ENCODE data around the gene ZNF319. TPM values are rescaled to one million over a fixed set of nuclear protein-coding genes. Genes with fewer than 3 reads are reported as not detected.

The ZNF319 gene
- total RNA-seq, 1 experiment from 2014 or later, result 5.1 TPM

DNA sequence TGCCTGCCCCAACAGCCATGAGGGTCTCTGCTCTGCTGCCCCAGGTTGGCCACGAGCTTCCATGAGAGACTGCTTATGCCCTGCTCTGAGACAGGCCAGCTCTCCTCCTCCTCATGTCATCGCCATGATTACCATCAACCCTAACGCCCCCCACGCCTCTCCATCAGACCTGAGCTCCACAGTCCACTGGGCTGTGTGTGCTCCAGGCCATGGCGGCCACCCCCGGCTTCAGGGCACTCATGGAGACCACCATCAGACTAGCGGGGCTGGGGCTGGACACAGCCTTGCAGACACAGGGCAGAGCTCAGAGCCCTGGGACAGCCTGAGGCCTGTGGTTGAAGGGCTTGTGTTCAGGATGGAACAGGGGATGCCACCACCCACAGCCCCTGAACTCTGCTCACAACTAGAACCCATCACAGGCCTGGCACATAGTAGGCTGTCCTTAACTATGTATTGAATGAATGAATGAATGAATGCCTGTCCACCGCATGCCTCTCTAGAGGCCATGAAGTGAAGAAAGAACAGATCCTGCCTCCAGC is 44.1 kb downstream of the ZNF319 start:
- DNase-seq (ENCODE audit: low spot score), result no peak

DNA sequence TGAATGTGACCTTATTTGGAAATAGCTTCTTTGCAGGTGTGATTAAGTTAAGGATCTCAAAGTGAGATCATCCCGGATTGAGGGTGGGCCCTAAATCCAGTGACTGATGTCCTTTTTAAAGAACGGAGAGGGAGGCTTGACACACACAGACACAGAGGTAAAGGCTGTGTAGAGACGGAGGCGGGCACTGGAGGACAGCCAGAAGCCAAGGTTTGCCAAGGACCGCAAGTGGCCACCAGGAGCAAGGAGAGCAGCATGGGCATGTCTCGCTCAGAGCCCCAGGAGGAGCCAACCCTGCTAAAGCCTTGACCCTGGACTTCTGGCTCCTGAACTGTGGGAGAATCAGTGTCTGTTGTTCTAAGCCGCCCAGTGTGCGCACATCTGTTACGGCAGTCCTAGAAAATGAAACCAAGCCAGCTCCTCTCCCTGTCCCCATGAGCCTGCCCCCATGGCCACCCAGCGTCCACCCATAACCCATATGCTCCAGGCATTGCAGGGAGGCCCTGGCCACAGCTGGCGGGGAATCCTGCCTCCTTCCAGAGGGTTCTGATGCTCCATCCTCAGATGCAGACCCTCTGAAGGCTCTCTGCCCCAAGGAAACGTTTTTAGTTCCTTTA is 44.8 kb downstream of the ZNF319 start:
- DNase-seq (ENCODE audit: low spot score), result no peak

DNA sequence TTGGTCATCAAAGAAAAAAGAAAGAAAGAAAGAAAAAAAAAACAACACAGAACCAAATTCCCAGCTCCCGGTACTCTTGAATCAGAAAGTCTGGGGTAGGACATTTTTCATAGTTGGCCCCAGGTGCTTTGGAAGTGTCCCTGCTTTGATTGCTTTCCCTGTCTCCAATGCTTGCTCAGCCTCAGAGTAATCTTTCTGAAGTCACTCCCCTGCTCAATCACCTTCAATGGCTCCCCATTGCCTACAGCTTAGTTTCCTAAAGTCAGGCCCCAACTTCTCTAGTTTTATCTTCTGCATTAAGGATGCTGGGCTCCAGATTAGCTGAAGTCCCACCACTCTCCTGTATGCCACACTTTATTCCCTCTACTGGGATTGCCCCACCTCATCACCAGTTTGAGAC is 46.6 kb downstream of the ZNF319 start:
- no peak for DNase-seq (ENCODE audit: low spot score)

DNA sequence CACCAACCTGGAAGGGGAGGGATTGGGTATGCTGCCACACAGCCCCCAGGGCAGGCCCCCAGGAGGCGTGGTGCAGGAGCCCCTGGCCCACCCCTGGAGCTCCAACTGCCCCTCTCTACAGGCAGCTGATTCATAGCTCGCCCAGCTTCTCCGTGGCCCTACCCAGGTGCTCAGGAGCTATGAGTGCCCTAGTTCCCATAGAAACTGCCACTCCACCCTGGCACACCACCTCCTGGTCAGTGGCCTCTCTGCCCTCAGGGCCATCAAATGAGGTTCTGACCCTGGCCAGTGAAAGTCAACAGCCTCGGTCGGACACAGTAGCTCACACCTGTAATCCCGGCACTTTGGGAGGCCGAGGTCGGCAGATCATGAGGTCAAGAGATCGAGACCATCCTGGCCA is 47.6 kb downstream of the ZNF319 start:
- no peak for DNase-seq (ENCODE audit: low spot score)

DNA sequence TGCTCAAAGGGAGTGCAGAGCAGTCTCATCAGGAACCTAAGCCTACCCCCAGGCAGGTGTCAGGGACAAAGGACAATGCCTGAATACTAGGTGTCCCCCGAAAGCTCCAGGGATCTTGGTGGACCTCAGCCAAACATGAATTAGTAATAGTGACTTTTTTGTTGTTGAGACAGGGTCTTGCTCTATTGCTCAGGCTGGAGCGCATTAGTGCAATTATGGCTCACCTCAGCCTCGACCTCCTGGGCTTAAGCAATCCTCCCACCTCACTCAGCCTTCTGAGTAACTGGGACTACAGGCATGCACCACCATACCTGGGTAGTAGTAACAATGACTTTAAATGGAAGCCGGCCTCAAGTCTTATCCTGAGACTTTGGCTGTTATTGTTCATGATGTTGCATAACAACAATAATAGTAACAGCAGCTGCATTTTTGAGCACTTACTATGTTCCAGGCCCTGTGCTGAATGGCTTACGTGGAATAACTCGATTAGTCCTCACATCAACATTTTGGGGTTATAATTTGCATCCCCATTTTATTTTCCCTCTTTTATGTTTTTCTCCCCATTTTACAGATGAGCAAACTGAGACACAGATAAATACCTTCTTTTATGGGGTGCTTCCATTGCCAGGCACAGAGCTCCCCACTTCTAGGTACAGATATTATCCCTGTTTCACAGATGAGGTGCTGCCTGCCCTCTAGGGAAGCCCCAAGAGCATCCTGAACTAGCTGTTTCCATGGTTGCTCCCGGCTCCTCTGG is 49.1 kb downstream of the ZNF319 start:
- DNase-seq (ENCODE audit: low spot score), result no peak

DNA sequence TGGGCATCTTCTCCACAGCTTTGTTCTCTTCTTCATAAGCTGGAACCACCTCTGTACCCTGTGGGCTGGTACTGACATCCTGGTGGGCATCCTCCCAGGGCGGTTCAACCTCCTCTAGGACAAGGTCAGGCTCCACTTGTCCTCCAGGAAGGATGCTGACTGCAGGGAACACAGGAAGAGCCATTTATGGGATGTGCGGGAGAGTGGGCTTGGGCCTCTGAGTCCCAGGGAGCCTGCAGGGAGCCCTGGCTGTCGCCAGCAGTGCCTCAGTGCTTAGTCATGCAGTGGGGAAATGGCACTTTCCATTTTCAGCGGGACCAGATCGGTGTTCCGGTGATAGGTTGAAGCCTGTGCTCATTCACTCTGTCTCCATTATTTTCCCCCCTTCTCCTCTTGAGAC is 50.1 kb downstream of the ZNF319 start:
- DNase-seq (ENCODE audit: low spot score), result peak; percentile 46

DNA sequence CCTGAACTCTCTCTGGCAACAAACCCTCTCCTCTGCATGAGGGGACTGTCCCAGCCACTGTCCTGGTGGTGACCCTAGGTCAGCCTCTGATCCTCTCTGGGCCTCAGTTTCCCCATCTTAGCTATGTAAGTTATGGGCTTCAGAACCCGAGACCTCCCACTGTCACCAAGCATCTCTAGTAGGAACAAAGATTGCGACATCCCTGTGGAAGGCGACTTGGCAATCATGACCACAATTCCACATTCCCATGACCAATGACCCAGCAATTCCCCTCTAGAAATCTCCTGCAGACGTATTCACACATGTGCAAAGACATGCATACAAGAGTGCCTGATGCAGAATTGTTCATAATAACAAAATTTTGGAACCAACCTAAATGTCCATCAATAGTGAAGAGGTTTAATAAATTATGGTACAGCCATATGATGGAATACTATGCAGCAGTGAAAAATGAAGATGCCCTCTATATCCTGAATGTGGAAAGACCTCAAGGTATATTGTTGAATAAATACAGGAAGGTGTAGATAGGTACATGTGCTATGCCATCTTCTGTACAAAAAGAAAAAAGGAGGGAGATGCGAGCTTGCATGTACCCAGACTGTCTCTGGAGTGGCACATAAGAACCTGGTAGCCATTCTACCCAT is 50.8 kb downstream of the ZNF319 start:
- no peak for DNase-seq (ENCODE audit: low spot score)

DNA sequence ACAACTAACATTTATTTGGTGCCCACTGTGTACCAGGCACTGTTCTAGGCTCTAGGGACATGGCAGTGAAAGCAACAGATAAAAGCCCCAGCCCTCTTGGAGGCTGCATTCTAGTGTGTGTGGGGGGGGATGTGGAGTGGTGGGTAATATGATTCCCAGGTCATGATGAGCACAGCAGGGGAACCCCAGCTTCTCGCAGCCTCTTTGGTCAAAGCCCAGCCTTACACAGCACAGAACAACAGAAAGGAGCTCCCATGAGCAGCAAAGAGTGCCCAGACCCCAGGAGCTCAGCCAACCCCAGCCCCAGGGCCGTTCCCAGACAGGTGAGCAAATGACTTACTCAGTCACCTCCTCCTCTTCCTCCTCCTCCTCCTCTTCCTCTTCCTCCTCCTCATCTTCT is 51.5 kb downstream of the ZNF319 start:
- no peak for DNase-seq (ENCODE audit: low spot score)

DNA sequence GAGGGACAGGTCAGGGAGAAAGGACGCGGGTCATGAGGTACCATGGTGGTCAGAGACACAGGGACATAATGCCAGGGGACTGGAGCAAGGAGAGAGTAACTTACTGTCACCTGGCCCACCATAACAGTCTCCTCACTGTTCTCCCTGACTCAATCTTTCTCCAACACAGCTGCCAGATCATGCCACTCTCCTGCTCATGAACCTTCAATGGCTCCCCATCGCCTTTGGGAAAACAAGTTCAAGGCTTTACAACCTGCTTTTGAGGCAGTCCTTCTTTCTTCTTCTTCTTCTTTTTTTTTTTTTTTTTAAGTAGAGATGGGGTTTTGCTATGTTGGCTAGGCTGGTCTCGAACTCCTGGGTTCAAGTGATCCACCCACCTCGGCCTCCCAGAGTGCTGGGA is 52.4 kb downstream of the ZNF319 start:
- no peak for DNase-seq (ENCODE audit: low spot score)

DNA sequence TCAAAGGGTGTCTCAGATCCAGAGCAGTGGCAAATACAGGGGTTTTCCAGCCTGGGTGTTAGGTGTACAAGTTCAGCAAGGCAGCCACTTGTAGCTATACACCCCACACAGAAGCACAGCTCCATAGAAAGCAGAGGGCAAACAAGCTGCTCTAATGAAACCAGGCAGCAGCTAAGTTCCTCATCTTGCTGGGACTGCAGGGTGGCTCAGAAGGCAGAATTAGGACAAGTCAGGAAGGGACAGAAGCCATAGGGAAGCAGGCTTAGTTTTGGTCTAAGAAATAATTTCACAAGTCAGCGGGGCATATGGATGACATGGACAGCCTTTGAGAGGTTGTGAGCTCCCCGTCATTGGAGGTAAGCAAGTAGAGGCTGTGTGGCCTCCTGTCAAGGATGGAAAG is 53.2 kb downstream of the ZNF319 start:
- no peak for DNase-seq (ENCODE audit: low spot score)

DNA sequence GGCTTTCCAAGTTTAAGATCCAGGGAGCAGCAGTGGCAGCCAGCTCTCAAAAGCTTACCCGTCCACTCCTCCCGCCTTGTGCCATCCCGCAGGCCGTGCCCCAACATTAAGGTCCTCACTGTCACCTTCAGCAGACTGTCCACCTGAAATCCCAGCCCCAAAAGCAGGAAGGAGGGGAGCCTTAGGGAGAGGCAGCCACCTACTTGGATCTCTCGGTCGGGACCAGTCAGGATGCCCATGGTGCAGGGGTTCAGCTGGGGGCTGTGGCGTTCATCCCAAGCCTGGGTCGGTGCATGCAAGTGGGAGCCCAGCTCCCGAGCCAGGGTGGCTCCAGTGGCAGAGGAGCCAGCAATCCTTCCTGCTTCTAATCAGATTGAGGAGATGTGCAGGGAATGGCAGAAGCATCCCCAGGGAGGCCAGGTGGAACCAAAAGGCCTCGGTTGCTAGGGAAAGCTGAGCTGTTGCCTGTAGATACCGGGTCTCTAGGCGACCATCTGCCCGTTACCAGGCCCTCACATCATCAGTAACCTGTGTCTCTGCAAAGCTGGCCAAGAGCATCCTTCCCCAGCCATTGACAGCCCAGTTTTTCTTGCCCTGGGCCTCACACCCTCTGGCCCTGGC is 54.2 kb downstream of the ZNF319 start:
- no peak for DNase-seq (ENCODE audit: low spot score)

DNA sequence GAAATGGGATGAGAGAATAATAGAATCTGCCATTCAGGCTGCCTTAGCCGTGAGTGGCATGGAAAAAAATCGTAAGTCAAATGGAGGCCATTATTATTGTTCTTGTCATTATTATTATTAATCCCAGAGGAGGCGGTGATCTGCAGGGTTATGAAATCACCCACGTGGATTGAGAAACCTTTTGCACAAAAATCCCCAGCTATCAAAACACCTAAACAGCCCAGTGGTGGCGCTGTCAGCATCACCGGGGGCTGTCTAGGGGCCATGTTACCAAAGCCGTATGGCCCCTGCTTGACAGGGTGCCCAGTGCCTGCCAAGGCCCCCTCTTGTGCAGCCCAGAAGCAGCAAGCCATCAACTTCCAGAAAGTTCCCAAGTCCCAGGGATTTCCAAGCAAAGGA is 54.7 kb downstream of the ZNF319 start:
- DNase-seq (ENCODE audit: low spot score), result no peak

DNA sequence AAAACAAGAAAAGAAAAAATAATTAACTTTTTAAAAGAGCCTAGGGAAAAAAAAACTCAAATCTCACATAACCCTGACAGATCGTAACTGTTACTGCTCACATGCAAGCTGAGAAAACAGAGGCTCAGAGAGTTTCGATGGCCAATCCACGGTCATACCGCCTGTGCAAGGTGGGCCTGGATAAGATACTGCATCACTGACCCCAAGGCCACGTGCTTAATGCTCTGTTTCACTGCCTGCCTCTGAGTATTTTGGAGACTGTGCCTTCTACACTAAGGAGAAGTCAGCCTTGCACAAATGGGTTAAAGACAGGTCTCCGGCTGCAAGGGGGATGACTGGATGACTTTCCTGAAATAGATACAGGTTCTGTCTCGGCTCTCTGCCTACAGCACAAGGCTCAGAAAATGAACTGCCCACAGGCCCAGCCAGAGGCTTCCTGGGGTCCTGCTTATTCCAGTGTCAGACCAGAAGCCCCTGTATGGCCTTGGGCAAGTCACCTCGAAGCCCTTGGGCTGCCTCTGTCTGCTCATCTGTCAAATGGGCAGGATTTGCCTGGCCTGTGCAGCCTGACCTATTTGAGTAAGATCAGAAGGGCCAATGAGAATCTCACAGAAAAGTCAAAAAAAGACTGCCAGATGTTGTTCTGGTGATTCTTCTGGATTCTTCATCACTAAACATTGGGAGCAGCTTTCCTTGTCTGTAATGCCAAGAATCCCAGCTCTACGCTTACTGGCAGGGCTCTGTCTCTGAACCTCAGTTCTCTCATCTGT is 55.3 kb downstream of the ZNF319 start:
- DNase-seq (ENCODE audit: low spot score), result no peak

Other genes starting within 250 kb of the ZNF319 start
- 77.9 and 90.4 TPM in 2 replicates for gene KIFC3, start 198.2 kb downstream of the ZNF319 start, total RNA-seq (2014; rRNA removed; shearing (Covaris generic))
- gene CNGB1, start 29.5 kb downstream of the ZNF319 start, total RNA-seq (2014; rRNA removed; shearing (Covaris generic)), result 0.12 TPM in 1 of 2 replicates, not detected in the other
- 15.5 and 20.6 TPM in 2 replicates for gene USB1, start 735 bp upstream of the ZNF319 start, total RNA-seq (2014; rRNA removed; shearing (Covaris generic))
- 6.4 and 8.0 TPM in 2 replicates for gene MMP15, start 25.1 kb upstream of the ZNF319 start, total RNA-seq (2014; rRNA removed; shearing (Covaris generic))
- 126 and 129 TPM in 2 replicates for gene CFAP20, start 128.7 kb upstream of the ZNF319 start, total RNA-seq (2014; rRNA removed; shearing (Covaris generic))
- 10.1 and 13.7 TPM in 2 replicates for gene CSNK2A2, start 197.4 kb upstream of the ZNF319 start, total RNA-seq (2014; rRNA removed; shearing (Covaris generic))